Cardiac fibroblast (primary cell): ENCODE measurements around the gene CCDC148.

Experiments used
- DNase-seq, 2 donors: peaks; one replicate each; pipeline versions ENCODE4 v3.0.0 to v3.0.0-alpha.2; 2010; ENCODE audit warnings: low read depth in 2 of 2
- H3K4me3 ChIP-seq, 2 donors: replicated peaks in 1 of 2; 1 replicate in 1 of 2; 2 replicates in 1 of 2; pipeline ENCODE4 v1.5.1; 2011; ENCODE audit warnings: low read depth in 2 of 2, low read length in 2 of 2, mild to moderate bottlenecking in 2 of 2, moderate library complexity in 1 of 2
- TF ChIP-seq, protein P1 (sequence below): IDR thresholded peaks from one replicate; pipeline ENCODE4 v1.5.1; 2011; ENCODE audit warnings: low read depth, mild to moderate bottlenecking, low read length, inconsistent platforms

CCDC148 gene

DNA sequence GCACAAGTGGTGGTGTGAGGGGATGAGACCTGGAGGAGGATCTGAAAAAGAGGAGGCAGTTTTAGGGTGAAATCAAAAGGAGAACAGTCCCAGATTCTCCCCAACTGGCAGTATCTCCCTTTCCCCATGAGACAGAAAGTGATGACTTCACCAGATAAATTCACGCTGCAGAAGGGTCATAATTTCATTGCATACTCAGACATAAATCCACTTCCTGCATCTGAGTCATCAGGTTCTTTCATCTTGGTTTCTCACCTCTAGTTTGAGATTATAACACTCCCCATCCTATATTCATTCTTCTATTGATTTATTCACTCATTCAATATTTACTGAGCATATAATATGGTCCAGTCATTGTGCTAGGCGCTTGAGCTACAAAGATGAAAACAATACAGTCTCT lies 64.7 kb downstream of the CCDC148 start:
- no peak overlapping the region for H3K4me3 ChIP-seq
- TF ChIP-seq, protein P1, sequence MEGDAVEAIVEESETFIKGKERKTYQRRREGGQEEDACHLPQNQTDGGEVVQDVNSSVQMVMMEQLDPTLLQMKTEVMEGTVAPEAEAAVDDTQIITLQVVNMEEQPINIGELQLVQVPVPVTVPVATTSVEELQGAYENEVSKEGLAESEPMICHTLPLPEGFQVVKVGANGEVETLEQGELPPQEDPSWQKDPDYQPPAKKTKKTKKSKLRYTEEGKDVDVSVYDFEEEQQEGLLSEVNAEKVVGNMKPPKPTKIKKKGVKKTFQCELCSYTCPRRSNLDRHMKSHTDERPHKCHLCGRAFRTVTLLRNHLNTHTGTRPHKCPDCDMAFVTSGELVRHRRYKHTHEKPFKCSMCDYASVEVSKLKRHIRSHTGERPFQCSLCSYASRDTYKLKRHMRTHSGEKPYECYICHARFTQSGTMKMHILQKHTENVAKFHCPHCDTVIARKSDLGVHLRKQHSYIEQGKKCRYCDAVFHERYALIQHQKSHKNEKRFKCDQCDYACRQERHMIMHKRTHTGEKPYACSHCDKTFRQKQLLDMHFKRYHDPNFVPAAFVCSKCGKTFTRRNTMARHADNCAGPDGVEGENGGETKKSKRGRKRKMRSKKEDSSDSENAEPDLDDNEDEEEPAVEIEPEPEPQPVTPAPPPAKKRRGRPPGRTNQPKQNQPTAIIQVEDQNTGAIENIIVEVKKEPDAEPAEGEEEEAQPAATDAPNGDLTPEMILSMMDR: no peak
- DNase-seq: peak in 1 of 2 donors; percentile 58

- no peak for DNase-seq
- no peak overlapping the region for H3K4me3 ChIP-seq
- TF ChIP-seq, protein P1: no peak
Measured at GRCh38 chr2:158391361-158391760, 65.2 kb downstream of the CCDC148 start.

- H3K4me3 ChIP-seq: no peak overlapping the region
- DNase-seq: no peak
- TF ChIP-seq, protein P1: peak; percentile 15
Measured at GRCh38 chr2:158388159-158388558, 68.4 kb downstream of the CCDC148 start.

DNA sequence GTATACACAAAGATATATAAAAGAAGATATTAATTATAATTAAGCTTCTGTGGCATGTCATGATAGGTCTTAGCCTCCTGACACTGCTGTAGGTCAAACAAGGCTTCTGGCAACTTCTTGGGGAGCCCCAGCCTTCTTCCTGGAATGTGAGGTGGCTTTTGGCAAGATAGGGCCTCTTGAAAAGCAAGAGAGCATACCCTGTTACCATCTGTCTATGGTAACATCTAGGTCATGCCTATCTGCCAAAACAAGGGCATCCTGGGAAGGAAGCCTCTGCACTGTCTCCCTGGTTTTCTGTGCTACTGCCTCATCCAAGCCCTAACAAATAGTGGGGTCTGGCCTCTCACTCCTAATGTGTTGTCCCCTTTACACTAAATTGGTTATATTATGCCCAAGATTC lies 70.9 kb downstream of the CCDC148 start:
- TF ChIP-seq, protein P1: no peak
- DNase-seq: no peak
- H3K4me3 ChIP-seq: no peak overlapping the region

GRCh38 chr2:158381978-158382377 lies 74.6 kb downstream of the CCDC148 start:
- H3K4me3 ChIP-seq: no peak overlapping the region
- no peak for DNase-seq
- TF ChIP-seq, protein P1: no peak

- TF ChIP-seq, protein P1: no peak
- no peak for DNase-seq
- no peak overlapping the region for H3K4me3 ChIP-seq
Measured at GRCh38 chr2:158381205-158381604, 75.3 kb downstream of the CCDC148 start.

DNA sequence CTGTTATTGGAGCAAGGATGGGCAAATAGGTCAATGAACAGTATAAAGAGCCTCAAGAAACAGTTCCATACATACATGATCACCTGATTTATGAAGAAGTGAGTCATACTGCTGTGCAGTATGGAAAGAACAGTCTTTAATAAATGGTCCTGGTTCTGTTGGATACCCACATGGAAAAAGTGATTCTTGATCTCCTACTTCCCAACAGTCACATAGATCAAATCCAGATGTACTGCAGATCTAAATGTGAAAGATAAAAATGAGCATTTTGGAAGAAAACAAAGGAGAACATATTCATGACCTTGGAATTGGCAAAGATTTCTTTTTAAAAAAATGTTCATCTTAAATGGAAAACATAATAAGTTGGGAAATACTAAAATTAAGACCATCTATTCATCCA lies 75.8 kb downstream of the CCDC148 start:
- TF ChIP-seq, protein P1: no peak
- no peak for DNase-seq
- H3K4me3 ChIP-seq: no peak overlapping the region
